ENCODE measurements around the gene YIF1B. TPM values are rescaled to one million over a fixed set of nuclear protein-coding genes. Genes with fewer than 3 reads are reported as not detected.
"Not testable (repeated sequence)": the region's sequence is repeated elsewhere in the genome, so short reads cannot be mapped to it uniquely, and the experiment has no call there.

YIF1B gene, protein sequence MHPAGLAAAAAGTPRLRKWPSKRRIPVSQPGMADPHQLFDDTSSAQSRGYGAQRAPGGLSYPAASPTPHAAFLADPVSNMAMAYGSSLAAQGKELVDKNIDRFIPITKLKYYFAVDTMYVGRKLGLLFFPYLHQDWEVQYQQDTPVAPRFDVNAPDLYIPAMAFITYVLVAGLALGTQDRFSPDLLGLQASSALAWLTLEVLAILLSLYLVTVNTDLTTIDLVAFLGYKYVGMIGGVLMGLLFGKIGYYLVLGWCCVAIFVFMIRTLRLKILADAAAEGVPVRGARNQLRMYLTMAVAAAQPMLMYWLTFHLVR
- 30.3 TPM for total RNA-seq
- 62.7 TPM for polyA plus RNA-seq (ENCODE audit: insufficient read depth, low read depth, low replicate concordance)
- long read RNA-seq, donor 1, transcript YIF1B-216 (8 exons, 1,181 nt) = major isoform, 10 of 244 reads
- long read RNA-seq, donor 1, partial matches to known transcripts = 86 of 244 reads
- long read RNA-seq, donor 1, other reads (novel, unspliced or antisense) = 143 of 244 reads
- long read RNA-seq, donor 2, transcript YIF1B-216 (8 exons, 1,181 nt) = major isoform, 13 of 25 reads
- long read RNA-seq, donor 2, transcript YIF1B-203 (8 exons, 1,225 nt) = minor isoform, 5 of 25 reads
- long read RNA-seq, donor 2, partial matches to known transcripts = 0 of 25 reads
- long read RNA-seq, donor 2, other reads (novel, unspliced or antisense) = 0 of 25 reads
- long read RNA-seq, donor 3, transcript YIF1B-216 (8 exons, 1,181 nt) = major isoform, 9 of 27 reads
- long read RNA-seq, donor 3, partial matches to known transcripts = 13 of 27 reads
- long read RNA-seq, donor 3, other reads (novel, unspliced or antisense) = 0 of 27 reads
- long read RNA-seq, donor 4, transcript YIF1B-216 (8 exons, 1,181 nt) = major isoform, 13 of 38 reads
- long read RNA-seq, donor 4, partial matches to known transcripts = 11 of 38 reads
- long read RNA-seq, donor 4, other reads (novel, unspliced or antisense) = 5 of 38 reads
- long read RNA-seq, donor 5, partial matches to known transcripts = 0 of 1 reads
- long read RNA-seq, donor 5, other reads (novel, unspliced or antisense) = 0 of 1 reads
- long read RNA-seq, donor 6, transcript YIF1B-216 (8 exons, 1,181 nt) = major isoform, 16 of 30 reads
- long read RNA-seq, donor 6, partial matches to known transcripts = 5 of 30 reads
- long read RNA-seq, donor 6, other reads (novel, unspliced or antisense) = 0 of 30 reads
- long read RNA-seq, donor 7, transcript YIF1B-216 (8 exons, 1,181 nt) = major isoform, 16 of 33 reads
- long read RNA-seq, donor 7, transcript YIF1B-203 (8 exons, 1,225 nt) = minor isoform, 5 of 33 reads
- long read RNA-seq, donor 7, partial matches to known transcripts = 3 of 33 reads
- long read RNA-seq, donor 7, other reads (novel, unspliced or antisense) = 5 of 33 reads
- long read RNA-seq, donor 8, transcript YIF1B-216 (8 exons, 1,181 nt) = major isoform, 10 of 26 reads
- long read RNA-seq, donor 8, partial matches to known transcripts = 13 of 26 reads
- long read RNA-seq, donor 8, other reads (novel, unspliced or antisense) = 0 of 26 reads
- long read RNA-seq, donor 9, partial matches to known transcripts = 8 of 19 reads
- long read RNA-seq, donor 9, other reads (novel, unspliced or antisense) = 0 of 19 reads
- long read RNA-seq, donor 10, transcript YIF1B-216 (8 exons, 1,181 nt) = major isoform, 7 of 16 reads
- long read RNA-seq, donor 10, partial matches to known transcripts = 7 of 16 reads
- long read RNA-seq, donor 10, other reads (novel, unspliced or antisense) = 0 of 16 reads

DNA sequence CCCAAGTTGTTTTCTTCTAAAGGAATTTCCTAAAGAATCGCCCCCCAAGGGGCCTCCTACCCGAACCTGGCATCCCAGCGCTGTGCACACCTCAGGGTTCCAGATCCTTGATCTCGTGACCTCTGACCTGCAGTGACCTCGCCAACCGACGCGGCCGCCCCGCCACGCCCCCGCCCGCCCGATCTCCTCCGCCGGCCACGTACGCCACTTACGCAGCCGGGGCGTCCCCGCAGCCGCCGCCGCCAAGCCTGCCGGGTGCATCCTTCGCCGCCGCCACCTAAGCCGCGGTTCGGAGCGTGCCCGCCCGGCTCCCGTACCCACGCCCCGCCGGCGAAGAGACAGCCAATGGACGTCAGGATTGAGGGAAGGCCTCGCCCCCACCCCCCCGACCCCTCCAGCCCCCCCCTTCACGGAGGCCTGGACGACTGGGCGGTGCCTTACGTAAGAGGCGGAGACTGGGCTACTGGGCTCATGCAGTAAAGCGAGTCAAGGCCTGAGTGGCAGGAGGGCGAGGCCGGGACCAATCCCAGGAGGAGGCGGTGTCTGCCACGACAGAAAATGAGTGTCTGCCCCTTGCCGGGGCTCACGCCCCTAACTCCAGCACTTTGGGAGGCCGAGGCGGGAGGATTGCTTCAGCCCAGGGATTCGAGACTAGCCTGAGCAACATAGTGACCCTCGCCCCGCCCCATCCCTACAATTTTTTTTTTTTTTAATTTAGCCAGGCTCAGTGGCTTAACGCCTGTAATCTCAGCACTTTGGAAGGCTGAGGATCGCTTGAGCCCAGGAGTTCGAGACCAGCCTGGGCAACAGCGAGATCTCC lies at the start of gene YIF1B:
Gene YIF1B (minus strand): TSS at position 291 of the 820 bp plus-strand sequence. CDS start 30 bp downstream, at position 261.
- H3K9ac ChIP-seq (ENCODE audit: low read length in 3 of 3) = peak within 1 kb of the TSS; percentile 60 to 80 (median 73)
- no peak for FAIRE-seq

DNA sequence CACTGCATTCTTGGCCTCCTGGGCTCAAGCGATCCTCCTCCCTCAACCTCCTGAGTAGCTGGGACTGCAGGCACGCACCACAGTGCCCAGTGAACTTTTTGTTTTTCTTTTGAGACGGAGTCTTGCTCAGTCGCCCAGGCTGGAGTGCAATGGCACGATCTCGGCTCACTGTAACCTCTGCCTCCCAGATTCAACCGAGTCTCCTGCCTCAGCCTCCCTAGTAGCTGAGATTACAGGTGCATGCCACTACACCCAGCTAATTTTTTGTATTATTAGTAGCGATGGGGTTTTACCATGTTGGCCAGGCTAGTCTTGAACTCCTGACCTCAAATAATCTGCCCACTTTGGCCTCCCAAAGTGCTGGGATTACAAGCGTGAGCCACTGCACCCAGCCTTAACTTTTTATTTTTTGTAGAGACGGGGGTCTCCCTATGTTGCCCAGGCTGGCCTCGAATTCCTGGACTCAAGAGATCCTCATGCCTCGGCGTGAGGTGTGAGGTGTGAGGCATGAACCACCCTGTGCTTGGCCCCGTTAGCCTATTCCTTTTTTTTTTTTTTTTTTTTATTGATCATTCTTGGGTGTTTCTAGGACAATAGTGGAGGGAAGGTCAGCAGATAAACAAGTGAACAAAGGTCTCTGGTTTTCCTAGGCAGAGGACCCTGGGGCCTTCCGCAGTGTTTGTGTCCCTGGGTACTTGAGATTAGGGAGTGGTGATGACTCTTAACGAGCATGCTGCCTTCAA lies 47.4 kb upstream of the YIF1B start:
- H3K27ac ChIP-seq (ENCODE audit: low read depth in 2 of 2, low read length in 2 of 2); H3K4me3 ChIP-seq (ENCODE audit: low read length in 3 of 3); H3K36me3 ChIP-seq (ENCODE audit: control insufficient read depth in 2 of 3, insufficient read depth in 3 of 3, low read length in 3 of 3); H3K9ac ChIP-seq (ENCODE audit: low read length in 3 of 3); FAIRE-seq; DNase-seq; H3K9me3 ChIP-seq (ENCODE audit: control insufficient read depth in 2 of 3, insufficient read depth in 1 of 3, low read length in 3 of 3); H3K4me1 ChIP-seq (ENCODE audit: control insufficient read depth in 2 of 3, insufficient read depth in 2 of 3, low read depth in 1 of 3, low read length in 3 of 3); intact Hi-C loops (cut with DNase I); H3K27me3 ChIP-seq (ENCODE audit: control insufficient read depth, insufficient read depth, low read length): not testable (repeated sequence)

More for the DNA sequence above, at the start of gene YIF1B:
- Histone ChIP-seq H3K9me3 (ENCODE audit: control insufficient read depth in 2 of 3, insufficient read depth in 1 of 3, low read length in 3 of 3) (no peaks in the 10 kb centered on the region), H3K4me1 (ENCODE audit: control insufficient read depth in 2 of 3, insufficient read depth in 2 of 3, low read depth in 1 of 3, low read length in 3 of 3) (peaks cover 0 to 14% (median 5%) of the 10 kb centered on the region in 3 donors), H3K36me3 (ENCODE audit: control insufficient read depth in 2 of 3, insufficient read depth in 3 of 3, low read length in 3 of 3) (no peaks in the 10 kb centered on the region), H3K4me3 (ENCODE audit: low read length in 3 of 3) (peak within 1 kb of the TSS; percentile 71 to 86 (median 80)), H3K27ac (ENCODE audit: low read depth in 2 of 2, low read length in 2 of 2) (peak within 1 kb of the TSS; percentile 69 to 82), H3K27me3 (ENCODE audit: control insufficient read depth, insufficient read depth, low read length) (peaks cover 2% of the 10 kb centered on the region)
- intact Hi-C loops (cut with DNase I) = no loop called here
- TF ChIP-seq, protein P1, sequence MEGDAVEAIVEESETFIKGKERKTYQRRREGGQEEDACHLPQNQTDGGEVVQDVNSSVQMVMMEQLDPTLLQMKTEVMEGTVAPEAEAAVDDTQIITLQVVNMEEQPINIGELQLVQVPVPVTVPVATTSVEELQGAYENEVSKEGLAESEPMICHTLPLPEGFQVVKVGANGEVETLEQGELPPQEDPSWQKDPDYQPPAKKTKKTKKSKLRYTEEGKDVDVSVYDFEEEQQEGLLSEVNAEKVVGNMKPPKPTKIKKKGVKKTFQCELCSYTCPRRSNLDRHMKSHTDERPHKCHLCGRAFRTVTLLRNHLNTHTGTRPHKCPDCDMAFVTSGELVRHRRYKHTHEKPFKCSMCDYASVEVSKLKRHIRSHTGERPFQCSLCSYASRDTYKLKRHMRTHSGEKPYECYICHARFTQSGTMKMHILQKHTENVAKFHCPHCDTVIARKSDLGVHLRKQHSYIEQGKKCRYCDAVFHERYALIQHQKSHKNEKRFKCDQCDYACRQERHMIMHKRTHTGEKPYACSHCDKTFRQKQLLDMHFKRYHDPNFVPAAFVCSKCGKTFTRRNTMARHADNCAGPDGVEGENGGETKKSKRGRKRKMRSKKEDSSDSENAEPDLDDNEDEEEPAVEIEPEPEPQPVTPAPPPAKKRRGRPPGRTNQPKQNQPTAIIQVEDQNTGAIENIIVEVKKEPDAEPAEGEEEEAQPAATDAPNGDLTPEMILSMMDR (IDR thresholded peaks at IDR 0.05; ENCODE audit: borderline replicate concordance, extremely low read depth, insufficient read depth) = no peak
- DNase-seq = peak; percentile 97 to 99 (median 99)

All from kidney (tissue), 22 donors.